ENCODE results near the gene VEPH1.

DNA sequence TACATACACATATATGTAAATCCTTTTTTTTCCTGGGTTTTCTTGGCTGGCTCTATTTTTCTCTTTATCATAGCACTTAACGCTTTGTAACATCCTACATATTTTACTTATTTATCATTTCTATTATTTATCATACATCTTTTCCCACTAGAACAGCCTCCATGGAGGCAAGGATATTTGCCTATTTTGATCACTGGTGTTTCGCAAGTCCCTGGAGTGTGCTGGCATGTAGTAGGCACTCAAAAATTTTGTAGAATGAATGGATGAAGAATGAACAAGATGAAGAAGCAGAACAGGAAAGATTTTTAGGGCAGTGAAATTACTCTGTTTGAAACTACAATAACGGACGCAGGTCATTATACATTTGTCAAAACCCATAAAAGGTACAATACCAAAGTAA is 149.6 kb downstream of the VEPH1 start:
- TF ChIP-seq EZH2phosphoT487 (IDR thresholded peaks at IDR 0.05; ENCODE audit: low read depth) = no peak
- TF ChIP-seq, protein P1, sequence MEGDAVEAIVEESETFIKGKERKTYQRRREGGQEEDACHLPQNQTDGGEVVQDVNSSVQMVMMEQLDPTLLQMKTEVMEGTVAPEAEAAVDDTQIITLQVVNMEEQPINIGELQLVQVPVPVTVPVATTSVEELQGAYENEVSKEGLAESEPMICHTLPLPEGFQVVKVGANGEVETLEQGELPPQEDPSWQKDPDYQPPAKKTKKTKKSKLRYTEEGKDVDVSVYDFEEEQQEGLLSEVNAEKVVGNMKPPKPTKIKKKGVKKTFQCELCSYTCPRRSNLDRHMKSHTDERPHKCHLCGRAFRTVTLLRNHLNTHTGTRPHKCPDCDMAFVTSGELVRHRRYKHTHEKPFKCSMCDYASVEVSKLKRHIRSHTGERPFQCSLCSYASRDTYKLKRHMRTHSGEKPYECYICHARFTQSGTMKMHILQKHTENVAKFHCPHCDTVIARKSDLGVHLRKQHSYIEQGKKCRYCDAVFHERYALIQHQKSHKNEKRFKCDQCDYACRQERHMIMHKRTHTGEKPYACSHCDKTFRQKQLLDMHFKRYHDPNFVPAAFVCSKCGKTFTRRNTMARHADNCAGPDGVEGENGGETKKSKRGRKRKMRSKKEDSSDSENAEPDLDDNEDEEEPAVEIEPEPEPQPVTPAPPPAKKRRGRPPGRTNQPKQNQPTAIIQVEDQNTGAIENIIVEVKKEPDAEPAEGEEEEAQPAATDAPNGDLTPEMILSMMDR (IDR thresholded peaks at IDR 0.05; ENCODE audit: low read depth, low read length) = no peak
